Karpas-422 (cell line): Measurements from ENCODE around the gene PRAME. TPM values are rescaled to one million over a fixed set of nuclear protein-coding genes. Genes with fewer than 3 reads are reported as not detected.
"Not testable (repeated sequence)": the region's sequence is repeated elsewhere in the genome, so short reads cannot be mapped to it uniquely, and the experiment has no call there.

Experiments used
- DNase-seq: peaks from one replicate; pipeline ENCODE4 v3.0.0-alpha.2; 2015
- H2AFZ ChIP-seq: fragments of 200-600 bp; sonication (generic); 2 replicates; pipeline ENCODE4 v1.6.1; 2014; ENCODE audit warnings: antibody characterized with exemption, low read length, mixed read lengths
- H3K27ac ChIP-seq: fragments of 200-600 bp; sonication (generic); 2 replicates; pipeline ENCODE4 v1.5.1; 2014; ENCODE audit warnings: mild to moderate bottlenecking, low read length, moderate library complexity
- H3K27me3 ChIP-seq: fragments of 200-600 bp; sonication (generic); 2 replicates; pipeline ENCODE4 v1.6.1; 2014; ENCODE audit warnings: low read length, mixed read lengths
- H3K36me3 ChIP-seq: fragments of 200-600 bp; sonication (generic); 2 replicates; pipeline ENCODE4 v1.6.1; 2014; ENCODE audit warnings: low read length, mixed read lengths; ENCODE audit not compliant: insufficient read depth
- H3K4me1 ChIP-seq: fragments of 200-600 bp; sonication (generic); 2 replicates; pipeline ENCODE4 v1.6.1; 2014; ENCODE audit warnings: mild to moderate bottlenecking, low read length, mixed read lengths
- H3K4me2 ChIP-seq: fragments of 200-600 bp; sonication (generic); 2 replicates; pipeline ENCODE4 v1.6.1; 2014; ENCODE audit warnings: low read length, low read depth, mild to moderate bottlenecking; ENCODE audit not compliant: poor library complexity, severe bottlenecking
- H3K4me3 ChIP-seq: fragments of 200-600 bp; sonication (generic); 2 replicates; pipeline ENCODE4 v1.5.1; 2014; ENCODE audit warnings: mild to moderate bottlenecking, antibody characterized with exemption, low read length, mixed read lengths
- H3K79me2 ChIP-seq: fragments of 200-600 bp; sonication (generic); 2 replicates; pipeline ENCODE4 v1.6.1; 2014; ENCODE audit warnings: mild to moderate bottlenecking, low read length, mixed read lengths
- H3K9ac ChIP-seq: fragments of 200-600 bp; sonication (generic); 2 replicates; pipeline ENCODE4 v1.6.0; 2014; ENCODE audit warnings: low read length
- H3K9me2 ChIP-seq: fragments of 200-600 bp; sonication (generic), shearing (Covaris generic); replicated peaks from 2 replicates; pipeline ENCODE4 v1.6.0; 2014; ENCODE audit warnings: mild to moderate bottlenecking, low read length, moderate library complexity; ENCODE audit not compliant: insufficient read depth
- H3K9me3 ChIP-seq: fragments of 300-700, 200-600 bp; sonication (generic); 2 replicates; pipeline ENCODE4 v1.6.1; 2014; ENCODE audit warnings: low read length, mixed read lengths
- H4K20me1 ChIP-seq: fragments of 200-600 bp; sonication (generic); 2 replicates; pipeline ENCODE4 v1.6.1; 2014; ENCODE audit warnings: mild to moderate bottlenecking, antibody characterized with exemption, low read length, low read depth; ENCODE audit not compliant: insufficient read depth
- total RNA-seq: library from RNA; depleted of rRNA; stranded (reverse); fragments of >200 nt; shearing (Covaris generic); gene quantifications from 2 replicates; pipeline ENCODE4 v1.2.3, GENCODE V29; 2014; ENCODE audit warnings: low replicate concordance

PRAME gene
- total RNA-seq, 1 experiment from 2014 or later = 4.9 TPM

GRCh38 chr22:22514431-22514830 is 44.6 kb downstream of the PRAME start:
- not testable (repeated sequence) for H3K4me3 ChIP-seq, H3K9me3 ChIP-seq
- H3K4me1 ChIP-seq = peaks cover 16% of the 10 kb centered on the region

DNA sequence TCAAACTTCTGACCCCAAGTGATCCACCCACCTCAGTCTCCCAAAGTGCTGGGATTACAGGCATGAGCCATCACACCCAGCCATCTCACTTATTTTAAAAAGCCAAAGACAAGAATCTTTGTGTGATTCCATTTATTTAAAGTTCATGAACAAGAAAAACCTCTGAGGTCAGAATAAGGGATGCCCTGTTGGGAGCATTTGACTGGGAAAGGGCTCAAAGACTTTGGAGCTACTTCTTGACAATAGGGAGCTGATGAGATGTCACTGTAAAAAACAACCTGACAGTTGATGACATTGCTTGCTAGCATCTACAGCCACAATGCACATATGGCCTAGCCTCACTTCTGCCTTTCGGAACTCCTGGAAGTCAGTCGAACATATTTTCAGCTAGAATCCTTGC is 45.4 kb downstream of the PRAME start:
- Histone ChIP-seq H2AFZ (no peak overlapping the region), H3K9me2 (no peaks in the 10 kb centered on the region), H3K27me3 (no peaks in the 10 kb centered on the region), H3K9me3 (peaks cover 5% of the 10 kb centered on the region; the same call in 1 of the 2 replicates), H3K4me2 (no peak overlapping the region), H3K4me1 (peaks cover 18% of the 10 kb centered on the region), H3K36me3 (no peaks in the 10 kb centered on the region; the same call in 1 of the 2 replicates), H3K79me2 (no peaks in the 10 kb centered on the region), H3K4me3 (no peak overlapping the region), H3K9ac (no peak overlapping the region), H3K27ac (no peak overlapping the region), H4K20me1 (no peaks in the 10 kb centered on the region)
- no peak for DNase-seq

More at GRCh38 chr22:22514431-22514830, 44.6 kb downstream of the PRAME start:
- DNase-seq, H3K4me2 ChIP-seq, H3K27ac ChIP-seq, H3K9me2 ChIP-seq, H3K79me2 ChIP-seq, H3K36me3 ChIP-seq, H3K27me3 ChIP-seq, H2AFZ ChIP-seq, H4K20me1 ChIP-seq, H3K9ac ChIP-seq: not testable (repeated sequence)

- peaks cover 5% of the 10 kb centered on the region for H3K79me2 ChIP-seq
- H3K9ac ChIP-seq = no peak overlapping the region
- H3K36me3 ChIP-seq = no peaks in the 10 kb centered on the region; the same call in 1 of the 2 replicates
- no peaks in the 10 kb centered on the region for H4K20me1 ChIP-seq
- peaks cover 18% of the 10 kb centered on the region for H3K4me1 ChIP-seq
- peaks cover 5% of the 10 kb centered on the region; the same call in 1 of the 2 replicates for H3K9me3 ChIP-seq
- DNase-seq = no peak
- no peaks in the 10 kb centered on the region for H3K27me3 ChIP-seq
- no peak overlapping the region for H3K27ac ChIP-seq
- peak overlapping the region; percentile 66 for H3K4me2 ChIP-seq
- H3K9me2 ChIP-seq = no peaks in the 10 kb centered on the region
- no peak overlapping the region for H2AFZ ChIP-seq
- H3K4me3 ChIP-seq = no peak overlapping the region
These were observed 46.1 kb downstream of the PRAME start for GRCh38 chr22:22512951-22513350.

DNA sequence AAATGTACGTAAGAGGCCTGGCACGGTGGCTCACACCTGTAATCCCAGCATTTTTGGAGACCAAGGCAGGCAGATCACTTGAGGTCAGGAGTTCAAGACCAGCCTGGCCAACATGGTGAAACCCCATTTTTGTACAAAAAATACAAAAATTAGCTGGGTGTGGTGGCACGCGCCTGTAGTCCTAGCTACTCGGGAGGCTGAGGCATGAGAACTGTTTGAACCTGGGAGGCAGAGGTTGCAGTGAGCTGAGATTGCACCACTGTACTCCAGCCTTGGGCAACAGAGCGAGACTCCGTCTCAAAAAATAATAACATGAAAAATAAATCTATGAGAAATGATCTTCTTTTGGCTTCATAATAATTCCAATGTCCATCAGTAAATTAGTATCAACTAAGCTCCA is 48.2 kb downstream of the PRAME start:
- not testable (repeated sequence) for H2AFZ ChIP-seq, H4K20me1 ChIP-seq, H3K27me3 ChIP-seq, H3K36me3 ChIP-seq, H3K9ac ChIP-seq, H3K4me3 ChIP-seq, H3K9me3 ChIP-seq, H3K9me2 ChIP-seq, DNase-seq, H3K27ac ChIP-seq, H3K4me2 ChIP-seq
- Histone ChIP-seq H3K4me1 (peaks cover 26% of the 10 kb centered on the region), H3K79me2 (peaks cover 27% of the 10 kb centered on the region)

GRCh38 chr22:22509912-22510311 is 49.2 kb downstream of the PRAME start:
- H3K9me3 ChIP-seq, H3K9ac ChIP-seq, H3K27ac ChIP-seq, H3K9me2 ChIP-seq, H4K20me1 ChIP-seq, H3K4me2 ChIP-seq, H2AFZ ChIP-seq, H3K27me3 ChIP-seq, H3K4me3 ChIP-seq, DNase-seq: not testable (repeated sequence)
- peaks cover 13% of the 10 kb centered on the region for H3K36me3 ChIP-seq
- H3K79me2 ChIP-seq = peaks cover 29% of the 10 kb centered on the region
- peaks cover 26% of the 10 kb centered on the region for H3K4me1 ChIP-seq

DNA sequence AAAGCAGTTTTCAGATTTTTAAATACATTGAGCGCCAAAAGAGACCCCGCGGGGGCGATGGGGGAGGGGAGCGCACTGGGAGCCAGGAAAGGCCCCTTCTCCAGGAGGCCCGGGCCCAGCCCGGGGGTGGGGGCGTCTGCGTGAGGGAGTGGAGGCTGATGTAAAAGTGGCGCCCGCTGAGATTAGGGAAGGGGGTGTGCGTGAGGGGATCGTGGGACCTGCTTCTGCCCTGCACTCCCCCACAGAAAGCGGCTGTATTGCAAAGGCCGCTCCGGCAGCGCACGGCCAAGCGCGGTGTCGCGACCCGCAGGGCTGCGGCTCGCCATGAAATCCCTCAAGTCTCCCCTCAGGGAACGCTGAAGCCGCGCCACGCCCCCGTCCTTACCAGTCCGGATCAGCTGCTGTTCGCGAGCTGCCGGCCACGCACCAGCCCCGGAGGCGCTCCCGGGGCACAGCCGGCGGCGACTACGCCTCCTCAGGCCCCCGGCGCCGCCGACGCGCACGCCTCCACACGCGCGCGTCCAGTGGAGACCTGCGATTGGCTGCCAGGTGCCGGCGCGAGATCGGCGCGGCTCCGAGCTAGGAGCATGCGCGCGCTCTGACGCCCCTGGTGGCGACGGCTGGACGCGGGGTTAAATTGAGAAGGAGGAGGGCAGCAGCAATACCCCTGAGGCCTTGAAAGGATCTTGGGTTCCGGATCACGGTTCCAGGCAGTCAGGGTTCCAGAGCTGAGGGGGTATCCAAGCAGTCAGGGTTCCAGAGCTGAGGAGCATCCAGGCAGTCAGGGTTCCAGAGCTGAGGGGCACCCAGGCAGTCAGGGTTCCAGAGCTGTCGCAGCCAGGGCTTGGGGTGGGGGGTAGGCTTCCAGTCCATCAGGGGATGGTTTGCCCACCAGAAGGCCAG is 50.5 kb downstream of the PRAME start, which contains the start of gene ZNF280B:
Gene ZNF280B, minus strand, starts transcription at position 469 of the 903 bp plus-strand sequence. CDS start 19,344 bp downstream, outside the sequence.
- peak; percentile 97 for DNase-seq
- H3K4me2 ChIP-seq = peak within 1 kb of the TSS; percentile 84
- H3K9me3 ChIP-seq = peaks cover 5% of the 10 kb centered on the region; the same call in 1 of the 2 replicates
- H3K27me3 ChIP-seq = no peaks in the 10 kb centered on the region
- H3K36me3 ChIP-seq = peaks cover 26% of the 10 kb centered on the region
- peak within 1 kb of the TSS; percentile 91 for H3K9ac ChIP-seq
- H4K20me1 ChIP-seq = no peaks in the 10 kb centered on the region
- no peaks in the 10 kb centered on the region for H3K9me2 ChIP-seq
- H2AFZ ChIP-seq = peak within 1 kb of the TSS; percentile 84
- H3K4me3 ChIP-seq = peak within 1 kb of the TSS; percentile 95
- H3K79me2 ChIP-seq = peaks cover 29% of the 10 kb centered on the region
- peaks cover 26% of the 10 kb centered on the region for H3K4me1 ChIP-seq
- H3K27ac ChIP-seq = no peak within 1 kb of the TSS; the same call in 1 of the 2 replicates

GRCh38 chr22:22507743-22508273 is 51.3 kb downstream of the PRAME start:
- H3K79me2 ChIP-seq = peaks cover 29% of the 10 kb centered on the region
- no peaks in the 10 kb centered on the region for H4K20me1 ChIP-seq
- no peaks in the 10 kb centered on the region for H3K9me2 ChIP-seq
- H3K4me2 ChIP-seq = peak overlapping the region; percentile 84
- H3K4me1 ChIP-seq = peaks cover 21% of the 10 kb centered on the region
- peak overlapping the region; percentile 95 for H3K4me3 ChIP-seq
- H2AFZ ChIP-seq = peak overlapping the region; percentile 84
- H3K27me3 ChIP-seq = no peaks in the 10 kb centered on the region
- no peak overlapping the region; the same call in 1 of the 2 replicates for H3K27ac ChIP-seq
- DNase-seq = peak; percentile 51
- peaks cover 5% of the 10 kb centered on the region; the same call in 1 of the 2 replicates for H3K9me3 ChIP-seq
- peak overlapping the region; percentile 91 for H3K9ac ChIP-seq
- peaks cover 32% of the 10 kb centered on the region for H3K36me3 ChIP-seq

DNA sequence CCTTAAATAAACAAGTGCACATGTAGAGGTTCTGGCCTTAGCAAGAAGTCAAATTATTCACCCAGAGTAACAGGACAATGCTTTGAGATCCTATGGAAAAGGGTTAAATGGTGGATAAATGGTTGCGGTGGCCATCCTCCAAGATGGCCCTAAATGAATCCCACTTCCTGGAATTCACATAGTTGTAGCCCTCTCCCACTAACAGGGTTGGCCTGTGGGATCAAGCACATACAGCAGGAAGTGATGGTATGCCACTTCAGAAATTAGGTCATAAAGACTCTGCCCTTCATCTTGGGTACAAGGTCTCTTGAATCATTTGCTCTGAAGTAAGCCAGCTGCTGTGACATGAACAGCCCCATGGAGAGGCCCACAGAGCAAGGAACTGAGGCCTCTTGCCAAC is 52.3 kb downstream of the PRAME start:
- Histone ChIP-seq H3K4me2 (no peak overlapping the region), H3K4me1 (peaks cover 11% of the 10 kb centered on the region), H3K27ac (no peak overlapping the region), H3K79me2 (peaks cover 35% of the 10 kb centered on the region), H3K9me2 (no peaks in the 10 kb centered on the region), H3K9ac (no peak overlapping the region), H3K4me3 (no peak overlapping the region), H4K20me1 (no peaks in the 10 kb centered on the region), H3K27me3 (no peaks in the 10 kb centered on the region), H2AFZ (no peak overlapping the region), H3K36me3 (peaks cover 37% of the 10 kb centered on the region), H3K9me3 (peaks cover 5% of the 10 kb centered on the region; the same call in 1 of the 2 replicates)
- DNase-seq = no peak
